HG02588 (cell line): Measurements from ENCODE around the gene RAN.
"Not testable (repeated sequence)": the region's sequence is repeated elsewhere in the genome, so short reads cannot be mapped to it uniquely, and the experiment has no call there.

Source experiments
- ATAC-seq: cut with Tn5 transposase; IDR thresholded peaks from one replicate; pipeline ENCODE4 v1.9.1; 2021; ENCODE audit warnings: mild to moderate bottlenecking, moderate library complexity; ENCODE audit not compliant: unreplicated experiment

RAN gene

DNA sequence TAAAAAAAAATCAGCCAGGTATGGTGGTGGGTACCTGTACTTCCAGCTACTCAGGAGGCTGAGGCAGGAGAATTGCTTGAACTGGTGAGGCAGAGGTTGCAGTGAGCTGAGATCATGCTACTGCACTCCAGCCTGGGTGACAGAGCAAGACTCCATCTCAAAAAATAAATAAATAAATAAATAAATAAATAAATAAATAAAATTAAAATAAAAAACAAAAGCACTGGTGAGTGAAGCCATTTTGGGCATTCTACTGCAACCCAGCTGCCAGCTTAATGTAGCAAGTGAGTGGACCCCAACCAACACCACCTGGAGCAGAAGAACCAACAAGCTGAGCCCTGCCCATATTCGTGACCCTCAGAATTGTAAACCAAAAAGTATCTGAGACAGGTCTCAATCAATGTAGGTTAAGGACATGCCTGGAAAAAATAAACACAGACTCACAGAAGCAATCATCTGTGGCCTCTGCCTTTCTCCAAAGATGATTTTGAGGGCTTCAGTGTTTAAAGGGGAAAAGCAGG, 23.0 kb upstream of the RAN start:
- ATAC-seq: not testable (repeated sequence)

GRCh38 chr12:130849561-130850417, 22.1 kb upstream of the RAN start:
- no peak for ATAC-seq

DNA sequence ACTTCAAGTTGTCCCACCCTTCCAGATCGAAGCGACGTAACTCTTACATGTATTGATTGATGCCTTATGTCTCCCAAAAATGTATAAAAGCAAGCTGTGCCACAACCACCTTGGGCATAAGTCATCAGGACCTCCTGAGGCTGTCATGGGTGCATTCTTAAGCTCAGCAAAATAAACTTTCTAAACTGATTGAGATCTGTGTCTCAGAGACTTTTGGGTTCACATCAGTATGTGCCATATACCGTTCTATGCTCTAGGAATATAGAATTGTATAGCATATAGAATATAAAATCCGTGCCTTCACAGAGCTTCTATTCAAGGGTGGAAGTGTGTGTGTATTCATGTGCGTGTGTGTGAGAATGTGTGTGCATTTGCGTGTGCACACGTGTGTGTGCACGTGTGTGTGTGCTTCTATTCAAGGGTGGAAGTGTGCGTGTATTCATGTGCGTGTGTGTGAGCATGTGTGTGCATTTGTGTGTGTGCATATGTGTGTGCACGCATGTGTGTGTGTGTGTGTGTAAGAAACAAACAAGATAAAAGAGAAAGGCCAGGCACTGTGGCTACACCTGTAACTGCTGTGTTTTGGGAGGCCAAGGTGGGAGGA, 21.3 kb upstream of the RAN start:
- ATAC-seq: no peak

GRCh38 chr12:130856088-130856487, 15.8 kb upstream of the RAN start:
- ATAC-seq: no peak

DNA sequence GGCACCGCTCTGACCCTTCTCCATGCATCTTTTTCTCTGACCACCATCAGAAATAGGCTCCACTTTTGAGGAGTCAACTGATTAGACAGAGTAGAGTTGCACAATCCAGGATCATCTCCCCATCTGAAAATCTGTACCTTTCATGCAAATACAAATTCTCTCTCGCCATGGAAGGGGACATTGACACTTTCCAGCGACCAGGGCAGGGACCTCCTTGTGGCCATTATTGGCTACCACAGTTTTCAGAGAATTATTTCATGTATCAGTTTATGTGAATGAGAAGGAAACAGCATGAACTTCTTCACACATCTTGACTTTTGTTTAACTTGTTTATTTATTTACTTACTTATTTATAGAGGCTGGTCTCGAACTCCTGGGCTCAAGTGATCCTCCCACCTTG, 13.8 kb upstream of the RAN start:
- no peak for ATAC-seq

DNA sequence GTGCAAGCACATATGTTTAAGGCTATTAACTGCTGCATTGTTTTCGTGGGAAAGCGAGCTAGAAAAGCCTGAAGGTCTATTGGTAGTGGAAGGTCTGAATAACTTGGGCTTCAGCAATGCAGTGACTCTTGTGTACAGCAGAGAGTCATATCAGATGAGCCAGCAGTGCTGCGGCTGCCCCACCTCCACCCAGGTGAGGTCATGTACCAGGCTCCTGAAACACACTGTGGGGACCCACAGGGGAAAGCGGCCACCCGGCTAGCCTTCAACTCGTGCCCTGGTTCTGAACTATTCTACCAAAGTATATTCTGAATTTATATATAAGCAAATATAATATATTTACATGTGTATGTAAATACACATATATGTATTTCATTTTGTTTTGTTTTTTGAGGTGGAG, 12.7 kb upstream of the RAN start:
- no peak for ATAC-seq

DNA sequence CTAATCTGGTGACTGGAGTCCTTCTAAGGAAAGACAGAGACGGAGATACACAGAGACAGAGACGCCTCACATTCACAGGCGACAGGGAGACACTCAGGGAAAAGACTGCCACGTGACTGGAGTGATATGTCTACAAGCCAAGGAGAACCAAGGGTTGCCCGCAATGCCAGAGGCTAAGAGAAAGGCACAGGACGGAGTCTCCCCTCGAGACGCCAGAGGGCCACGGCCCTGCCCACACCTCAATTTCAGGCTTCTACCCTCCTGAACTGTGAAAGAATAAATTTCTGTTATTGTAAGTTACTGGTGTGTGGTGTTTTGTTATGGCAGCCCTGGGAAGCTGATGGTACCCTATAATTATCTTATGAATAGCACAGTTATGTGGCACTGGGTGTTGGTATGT, 11.6 kb upstream of the RAN start:
- no peak for ATAC-seq

DNA sequence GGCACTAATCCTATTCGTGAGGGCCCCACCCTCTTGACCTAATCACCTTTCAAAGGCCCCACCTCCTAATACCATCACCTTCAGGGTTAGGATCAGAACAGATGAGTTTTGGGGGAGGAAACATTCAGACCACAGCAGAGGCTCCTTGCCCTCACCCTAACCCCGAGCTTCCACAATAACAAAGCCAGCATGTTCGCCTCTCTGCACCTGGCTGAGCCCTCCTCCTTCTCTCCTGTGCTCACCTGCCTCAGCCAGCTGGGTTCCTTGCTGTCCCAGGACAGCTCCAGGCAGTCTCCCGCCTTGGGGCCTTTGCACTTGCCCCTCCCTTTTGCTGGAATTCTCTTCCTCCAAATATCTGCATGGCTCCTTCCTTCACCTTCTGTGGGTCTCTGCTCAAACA, 9.7 kb upstream of the RAN start:
- ATAC-seq: no peak

GRCh38 chr12:130862771-130863170, 9.1 kb upstream of the RAN start:
- ATAC-seq: not testable (repeated sequence)

DNA sequence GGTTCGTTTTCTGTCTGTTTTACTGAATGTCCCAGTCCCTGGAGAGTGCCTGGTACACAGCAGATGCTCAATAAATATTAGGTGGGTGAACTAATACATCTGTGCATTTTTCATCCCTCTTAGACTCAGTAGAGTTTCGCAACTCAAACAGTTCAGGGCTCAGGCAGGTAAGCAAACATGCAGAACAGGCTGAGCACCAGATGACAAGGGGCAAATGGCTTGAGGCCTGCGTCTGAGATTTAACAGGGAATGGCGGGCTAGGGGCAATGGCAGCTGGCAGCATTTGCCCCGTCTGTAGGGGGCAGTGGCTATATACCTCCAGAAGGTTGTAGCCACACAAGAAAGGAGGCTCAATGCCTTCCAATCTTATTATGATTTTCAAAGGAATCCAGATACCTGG, 8.6 kb upstream of the RAN start:
- ATAC-seq: no peak

GRCh38 chr12:130868412-130868811, 3.5 kb upstream of the RAN start:
- no peak for ATAC-seq

- ATAC-seq: peak; percentile 41
Measured at GRCh38 chr12:130870442-130871285, 1.2 kb upstream of the RAN start.

DNA sequence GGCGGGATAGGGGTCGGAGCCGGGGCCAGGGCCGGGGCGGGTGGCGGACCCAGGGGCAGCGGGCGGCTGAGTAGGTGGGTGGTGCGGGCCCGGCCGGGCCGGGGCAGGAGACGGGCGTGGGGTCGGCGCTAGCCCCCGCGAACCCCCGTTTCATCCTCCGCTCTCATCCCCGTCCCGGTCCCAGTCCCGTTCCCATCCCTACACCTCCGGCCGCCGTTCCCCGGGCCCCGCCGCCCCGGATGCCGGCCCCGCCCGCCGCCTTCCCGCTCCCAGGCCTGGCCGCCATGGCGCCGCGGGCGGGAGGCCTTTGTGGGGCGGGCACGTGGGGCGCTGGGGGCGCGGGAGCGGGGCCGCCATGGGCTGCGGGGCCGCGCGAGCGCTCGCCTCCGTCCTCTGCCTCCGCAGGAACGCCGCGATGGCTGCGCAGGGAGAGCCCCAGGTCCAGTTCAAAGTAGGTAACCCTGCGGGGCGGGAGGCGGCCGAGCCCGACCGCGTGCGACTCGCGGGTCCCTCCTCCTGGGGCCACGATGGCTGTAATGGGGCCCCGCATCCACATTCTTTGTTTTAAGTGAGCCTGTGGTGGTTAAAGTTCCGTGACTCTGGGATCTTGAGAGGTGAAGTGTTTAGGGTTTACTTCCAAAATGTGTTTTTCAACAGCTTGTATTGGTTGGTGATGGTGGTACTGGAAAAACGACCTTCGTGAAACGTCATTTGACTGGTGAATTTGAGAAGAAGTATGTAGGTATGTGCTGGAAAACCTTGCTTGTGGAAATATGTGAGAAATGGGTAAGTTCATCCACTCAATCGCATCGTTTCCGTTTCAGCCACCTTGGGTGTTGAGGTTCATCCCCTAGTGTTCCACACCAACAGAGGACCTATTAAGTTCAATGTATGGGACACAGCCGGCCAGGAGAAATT, 572 bp downstream of the RAN start:
- ATAC-seq: peak; percentile 22

DNA sequence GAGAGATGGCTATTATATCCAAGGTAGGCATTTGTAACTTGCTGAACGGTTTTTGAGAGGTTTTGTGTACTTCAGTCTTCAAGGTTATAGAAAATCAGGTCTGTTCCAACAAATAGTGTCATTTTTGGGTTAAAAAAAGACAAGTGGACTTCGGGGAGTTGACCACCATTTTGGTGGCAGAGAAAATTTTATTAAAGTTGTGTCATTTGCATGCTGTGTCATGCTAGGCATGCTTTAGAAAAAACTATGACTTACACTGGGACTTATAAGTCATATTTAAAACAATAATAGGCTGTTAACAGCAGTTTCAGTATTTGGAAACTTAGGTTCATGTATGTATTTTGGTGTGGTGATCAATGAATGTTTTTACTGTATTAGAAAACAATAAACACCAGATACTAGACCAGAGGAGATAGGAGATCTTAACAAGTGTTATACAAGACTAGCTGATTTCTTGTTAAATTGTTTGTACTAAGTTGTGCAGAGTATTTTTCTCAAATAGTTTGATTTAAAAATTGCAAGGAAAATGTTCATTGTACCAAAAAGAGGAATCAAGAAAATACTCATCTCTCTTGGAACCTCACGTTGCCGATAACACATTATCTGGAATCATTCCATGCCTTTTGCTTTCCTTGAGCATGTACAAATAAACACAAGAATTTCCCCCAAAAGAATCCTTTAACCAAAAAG, 1.4 kb downstream of the RAN start:
- ATAC-seq: no peak

DNA sequence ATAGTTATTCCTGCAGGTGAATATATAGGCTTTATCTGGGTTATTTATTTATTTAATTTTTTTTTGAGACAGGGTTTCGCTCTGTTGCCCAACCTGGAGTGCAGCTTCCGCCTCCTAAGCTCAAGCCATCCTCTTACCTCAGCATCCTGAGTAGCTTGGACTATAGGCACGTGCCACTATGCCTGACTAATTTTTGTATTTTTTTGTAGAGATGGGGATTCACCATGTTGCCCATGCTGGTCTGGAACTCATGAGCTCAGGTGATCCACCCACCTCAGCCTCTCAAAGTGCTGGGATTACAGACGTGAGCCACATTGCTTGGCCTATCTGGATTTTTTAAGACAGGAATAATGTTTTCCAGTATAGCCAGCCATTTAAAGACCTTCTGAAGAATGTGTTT, 2.0 kb downstream of the RAN start:
- no peak for ATAC-seq

GRCh38 chr12:130874696-130875095, 2.8 kb downstream of the RAN start:
- ATAC-seq: no peak

DNA sequence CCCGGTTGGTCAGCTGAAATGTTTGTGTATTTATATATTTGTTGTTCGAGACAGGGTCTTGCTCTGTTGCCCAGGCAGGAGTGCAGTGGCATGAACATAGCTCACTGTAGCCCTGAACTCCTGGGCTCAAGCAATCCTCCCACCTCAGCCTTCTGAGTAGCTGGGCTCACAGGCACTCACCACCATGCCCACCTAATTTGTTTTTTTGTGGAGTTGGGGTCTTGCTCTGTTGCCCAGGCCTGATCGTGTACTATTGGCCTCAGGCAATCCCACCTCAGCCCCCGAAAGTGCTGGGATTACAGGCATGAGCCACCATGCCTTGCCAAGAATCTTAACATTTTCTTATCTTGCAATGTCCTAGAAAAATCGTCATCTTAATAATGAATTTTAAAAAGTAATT, 3.3 kb downstream of the RAN start:
- no peak for ATAC-seq

DNA sequence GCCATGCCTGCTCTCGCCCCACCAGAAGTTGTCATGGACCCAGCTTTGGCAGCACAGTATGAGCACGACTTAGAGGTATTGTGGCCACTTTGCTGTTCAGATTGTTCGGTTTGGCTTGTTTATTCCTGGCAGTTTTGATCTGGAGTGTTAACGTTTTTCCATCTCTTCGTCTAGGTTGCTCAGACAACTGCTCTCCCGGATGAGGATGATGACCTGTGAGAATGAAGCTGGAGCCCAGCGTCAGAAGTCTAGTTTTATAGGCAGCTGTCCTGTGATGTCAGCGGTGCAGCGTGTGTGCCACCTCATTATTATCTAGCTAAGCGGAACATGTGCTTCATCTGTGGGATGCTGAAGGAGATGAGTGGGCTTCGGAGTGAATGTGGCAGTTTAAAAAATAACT, 3.8 kb downstream of the RAN start:
- not testable (repeated sequence) for ATAC-seq

DNA sequence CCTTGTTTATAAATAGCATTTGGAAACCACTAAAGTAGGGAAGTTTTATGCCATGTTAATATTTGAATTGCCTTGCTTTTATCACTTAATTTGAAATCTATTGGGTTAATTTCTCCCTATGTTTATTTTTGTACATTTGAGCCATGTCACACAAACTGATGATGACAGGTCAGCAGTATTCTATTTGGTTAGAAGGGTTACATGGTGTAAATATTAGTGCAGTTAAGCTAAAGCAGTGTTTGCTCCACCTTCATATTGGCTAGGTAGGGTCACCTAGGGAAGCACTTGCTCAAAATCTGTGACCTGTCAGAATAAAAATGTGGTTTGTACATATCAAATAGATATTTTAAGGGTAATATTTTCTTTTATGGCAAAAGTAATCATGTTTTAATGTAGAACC, 4.4 kb downstream of the RAN start:
- ATAC-seq: no peak

GRCh38 chr12:130876758-130877157, 4.9 kb downstream of the RAN start:
- no peak for ATAC-seq
